HG02870 (cell line): Measurements from ENCODE around the gene CHCHD2.
"Not testable (repeated sequence)": the region's sequence is repeated elsewhere in the genome, so short reads cannot be mapped to it uniquely, and the experiment has no call there.

Experiments
- ATAC-seq: cut with Tn5 transposase; IDR thresholded peaks from one replicate; pipeline ENCODE4 v1.9.1; 2021; ENCODE audit warnings: mild to moderate bottlenecking, moderate library complexity; ENCODE audit not compliant: unreplicated experiment

Gene CHCHD2

GRCh38 chr7:56106108-56107073 lies at the start of gene CHCHD2:
Gene CHCHD2, minus strand, starts transcription at chr7:56106476. Its CDS starts 63 bp downstream, at chr7:56106413.
- ATAC-seq = peak; percentile 99

- ATAC-seq = not testable (repeated sequence)
Observed at GRCh38 chr7:56131062-56131461, 24.8 kb upstream of the CHCHD2 start.

- no peak for ATAC-seq
Observed at GRCh38 chr7:56127241-56127975, 21.1 kb upstream of the CHCHD2 start.

GRCh38 chr7:56125831-56126230 lies 19.6 kb upstream of the CHCHD2 start:
- ATAC-seq = no peak

GRCh38 chr7:56124981-56125380 lies 18.7 kb upstream of the CHCHD2 start:
- ATAC-seq = no peak

GRCh38 chr7:56121440-56121839 lies 15.2 kb upstream of the CHCHD2 start:
- no peak for ATAC-seq

GRCh38 chr7:56115852-56116538 lies 9.7 kb upstream of the CHCHD2 start, which contains the start of gene NUPR2:
Gene NUPR2, minus strand, starts transcription at chr7:56116417. Its CDS starts 103 bp downstream, at chr7:56116314.
- no peak for ATAC-seq

GRCh38 chr7:56112244-56112643 lies 6.0 kb upstream of the CHCHD2 start:
- not testable (repeated sequence) for ATAC-seq

GRCh38 chr7:56110611-56111010 lies 4.3 kb upstream of the CHCHD2 start:
- ATAC-seq = no peak

- no peak for ATAC-seq
Observed at GRCh38 chr7:56107954-56108258, 1.6 kb upstream of the CHCHD2 start.

- ATAC-seq = peak; percentile 24
Observed at GRCh38 chr7:56105508-56105907, 768 bp downstream of the CHCHD2 start.

GRCh38 chr7:56104138-56104537 lies 2.1 kb downstream of the CHCHD2 start:
- ATAC-seq = not testable (repeated sequence)

- ATAC-seq = no peak
Observed at GRCh38 chr7:56099653-56100052, 6.6 kb downstream of the CHCHD2 start.

GRCh38 chr7:56098187-56099008 lies 7.9 kb downstream of the CHCHD2 start:
- not testable (repeated sequence) for ATAC-seq

GRCh38 chr7:56097700-56098099 lies 8.6 kb downstream of the CHCHD2 start:
- ATAC-seq = no peak

- ATAC-seq = no peak
Observed at GRCh38 chr7:56092789-56093531, 13.3 kb downstream of the CHCHD2 start, which contains the start of gene PHKG1. Gene PHKG1, minus strand, starts transcription at chr7:56092952. Its CDS starts 4,011 bp downstream, at chr7:56088941.

- not testable (repeated sequence) for ATAC-seq
Observed at GRCh38 chr7:56092388-56092787, 13.9 kb downstream of the CHCHD2 start.

- ATAC-seq = no peak
Observed at GRCh38 chr7:56091591-56091990, 14.7 kb downstream of the CHCHD2 start.

- no peak for ATAC-seq
Observed at GRCh38 chr7:56087445-56087844, 18.8 kb downstream of the CHCHD2 start.

GRCh38 chr7:56086761-56087160 lies 19.5 kb downstream of the CHCHD2 start:
- ATAC-seq = no peak
